ENCODE measurements around the gene FXYD4.

GRCh38 chr10:43353495-43354329 lies 17.7 kb upstream of the FXYD4 start:
- TF ChIP-seq CTCF (optimal IDR thresholded peaks at IDR 0.05 in 1 of 3, IDR thresholded peaks at IDR 0.05 in 1 of 3, conservative IDR thresholded peaks at IDR 0.05 in 1 of 3; ENCODE audit: extremely low read depth in 1 of 3, insufficient read depth in 2 of 3, low read length in 3 of 3) = no peak
- no peak for TF ChIP-seq EZH2 (IDR thresholded peaks at IDR 0.05; ENCODE audit: low read length)
